H1 (cell line): ENCODE measurements around the gene WIPF3. TPM values are rescaled to one million over a fixed set of nuclear protein-coding genes. Genes with fewer than 3 reads are reported as not detected.

Experiments used
- CTCF ChIA-PET: fragments of 300-600 bp; sonication (Branson Sonifier 250); formaldehyde crosslinking; loops from one replicate; lab custom pipeline; 2021; ENCODE audit not compliant: partially characterized antibody; lab: Charles Lee
- POLR2A ChIA-PET: fragments of 300-600 bp; sonication (Branson Sonifier 250); formaldehyde crosslinking; loops from one replicate; lab custom pipeline; 2021; ENCODE audit warnings: inconsistent platforms; ENCODE audit not compliant: partially characterized antibody; lab: Charles Lee
- DNase-seq, 2 experiments: peaks; one replicate each; pipeline versions ENCODE4 v3.0.0 to v3.0.0-alpha.2; 2010 to 2022; ENCODE audit warnings: low spot score in 2 of 2, low read depth in 1 of 2, mixed read lengths in 1 of 2
- FAIRE-seq: peaks from 2 replicates; lab custom pipeline; 2011; peaks lifted over from hg19 to GRCh38; lab: Jason Lieb, UNC
- H2AFZ ChIP-seq: 2 replicates; pipeline ENCODE4 v1.8.1; 2012; ENCODE audit warnings: low read length, inconsistent platforms
- H2AK5ac ChIP-seq: 2 replicates; pipeline ENCODE4 v1.6.1; 2013; ENCODE audit warnings: low read depth, low read length
- H2BK120ac ChIP-seq: replicated peaks from 2 replicates; pipeline ENCODE3; 2013; ENCODE audit warnings: low read depth, low read length, inconsistent platforms
- H2BK12ac ChIP-seq: 2 replicates; pipeline ENCODE4 v1.6.1; 2013; ENCODE audit warnings: low read depth, low read length
- H2BK15ac ChIP-seq: 2 replicates; pipeline ENCODE4 v1.6.1; 2013; ENCODE audit warnings: low read length
- H2BK20ac ChIP-seq: 2 replicates; pipeline ENCODE4 v1.6.1; 2013; ENCODE audit warnings: low read length
- H2BK5ac ChIP-seq: 2 replicates; pipeline ENCODE4 v1.6.1; 2013; ENCODE audit warnings: low read depth, low read length
- H3K14ac ChIP-seq: 2 replicates; pipeline ENCODE4 v1.6.1; 2013; ENCODE audit warnings: inconsistent platforms; ENCODE audit not compliant: insufficient read length
- H3K18ac ChIP-seq: 2 replicates; pipeline ENCODE4 v1.6.1; 2013; ENCODE audit warnings: low read length; ENCODE audit errors: extremely low read depth
- H3K23ac ChIP-seq: 2 replicates; pipeline ENCODE4 v1.6.1; 2013; ENCODE audit warnings: inconsistent platforms; ENCODE audit not compliant: insufficient read length
- H3K23me2 ChIP-seq: 2 replicates; pipeline ENCODE4 v1.6.1; 2013; ENCODE audit warnings: low read depth, low read length
- H3K27ac ChIP-seq: 2 replicates; pipeline ENCODE4 v1.6.1; 2011; ENCODE audit warnings: low read depth, low read length, inconsistent platforms
- H3K27me3 ChIP-seq, 4 experiments: replicated peaks in 1 of 4; 1 replicate in 1 of 4; 2 replicates in 3 of 4; pipeline versions ENCODE4 v1.6.1 to v1.8.1; 2011 to 2013; ENCODE audit warnings: low read length in 3 of 4, mild to moderate bottlenecking in 3 of 4, inconsistent platforms in 2 of 4, mixed read lengths in 2 of 4, moderate library complexity in 1 of 4; ENCODE audit not compliant: control insufficient read depth in 3 of 4, insufficient read depth in 3 of 4; ENCODE audit errors: extremely low read depth in 1 of 4
- H3K36me3 ChIP-seq, 4 experiments: 2 replicates each; pipeline versions ENCODE4 v1.6.1 to v1.8.1; 2011 to 2013; ENCODE audit warnings: mild to moderate bottlenecking in 4 of 4, low read length in 3 of 4, moderate library complexity in 2 of 4, control low read depth in 1 of 4, inconsistent platforms in 1 of 4; ENCODE audit not compliant: insufficient read depth in 4 of 4, control insufficient read depth in 2 of 4
- H3K4ac ChIP-seq: replicated peaks from 2 replicates; pipeline ENCODE3; 2013; ENCODE audit warnings: low read length, low read depth, mixed read lengths, inconsistent platforms; ENCODE audit not compliant: insufficient read length
- H3K4me1 ChIP-seq, 4 experiments: replicated peaks in 1 of 4; 1 replicate in 1 of 4; 2 replicates in 3 of 4; pipeline versions ENCODE4 v1.6.1 to v1.8.1; 2011 to 2013; ENCODE audit warnings: low read length in 3 of 4, inconsistent platforms in 2 of 4, mixed read lengths in 1 of 4; ENCODE audit not compliant: insufficient read depth in 4 of 4, control insufficient read depth in 3 of 4
- H3K4me2 ChIP-seq, 2 experiments: 2 replicates each; pipeline versions ENCODE4 v1.6.1 to v1.8.1; 2011 to 2013; ENCODE audit warnings: low read depth in 2 of 2, low read length in 2 of 2, control low read depth in 1 of 2, inconsistent platforms in 1 of 2, mild to moderate bottlenecking in 1 of 2; ENCODE audit not compliant: insufficient read depth in 1 of 2
- H3K4me3 ChIP-seq, 4 experiments: fragments of 200-600, 300-600 bp in 1 of 4; sonication (generic), shearing (Covaris generic), sonication (Bioruptor Twin) in 1 of 4; 2 replicates each; pipeline versions ENCODE4 v1.5.1 to v1.8.1; 2011 to 2016; ENCODE audit warnings: low read length in 4 of 4, low read depth in 3 of 4, control low read depth in 2 of 4, inconsistent platforms in 2 of 4, mild to moderate bottlenecking in 2 of 4, mixed read lengths in 1 of 4, moderate library complexity in 1 of 4; ENCODE audit not compliant: insufficient read depth in 2 of 4; ENCODE audit errors: extremely low read depth in 1 of 4
- H3K56ac ChIP-seq: replicated peaks from 2 replicates; pipeline ENCODE3; 2013; ENCODE audit warnings: low read depth, mild to moderate bottlenecking, mixed read lengths, low read length, inconsistent platforms; ENCODE audit not compliant: insufficient read length
- H3K79me1 ChIP-seq: 2 replicates; pipeline ENCODE4 v1.6.1; 2013; ENCODE audit warnings: low read depth, low read length, control low read depth
- H3K79me2 ChIP-seq, 2 experiments: 2 replicates each; pipeline versions ENCODE4 v1.6.1 to v1.8.1; 2012 to 2013; ENCODE audit warnings: low read length in 2 of 2, mild to moderate bottlenecking in 2 of 2, inconsistent platforms in 1 of 2; ENCODE audit not compliant: insufficient read depth in 2 of 2, control insufficient read depth in 1 of 2
- H3K9ac ChIP-seq, 4 experiments: replicated peaks in 1 of 4; 1 replicate in 1 of 4; 2 replicates in 3 of 4; pipeline versions ENCODE4 v1.6.1 to v1.8.1; 2011 to 2013; ENCODE audit warnings: low read depth in 3 of 4, low read length in 3 of 4, control low read depth in 2 of 4, mild to moderate bottlenecking in 2 of 4, moderate library complexity in 2 of 4, inconsistent platforms in 1 of 4; ENCODE audit errors: extremely low read depth in 1 of 4
- H3K9me3 ChIP-seq, 2 experiments: 2 replicates each; pipeline versions ENCODE4 v1.6.1 to v1.8.1; 2012 to 2013; ENCODE audit warnings: mild to moderate bottlenecking in 2 of 2, moderate library complexity in 2 of 2, control low read depth in 1 of 2, inconsistent platforms in 1 of 2, low read depth in 1 of 2, low read length in 1 of 2, mixed read lengths in 1 of 2; ENCODE audit not compliant: insufficient read depth in 2 of 2
- H4K20me1 ChIP-seq, 2 experiments: replicated peaks in 1 of 2; 2 replicates each; pipeline versions ENCODE3 to v1.8.1; 2011 to 2013; ENCODE audit warnings: inconsistent platforms in 2 of 2, low read length in 2 of 2, mild to moderate bottlenecking in 1 of 2; ENCODE audit not compliant: insufficient read depth in 2 of 2, control insufficient read depth in 1 of 2
- H4K5ac ChIP-seq: 2 replicates; pipeline ENCODE4 v1.6.1; 2013; ENCODE audit warnings: low read length, low read depth, mixed read lengths, inconsistent platforms; ENCODE audit not compliant: insufficient read length
- H4K8ac ChIP-seq: 2 replicates; pipeline ENCODE4 v1.8.0; 2013; ENCODE audit warnings: mild to moderate bottlenecking, moderate library complexity, low read length, inconsistent platforms; ENCODE audit not compliant: insufficient read depth; ENCODE audit errors: extremely low read depth
- H4K91ac ChIP-seq: replicated peaks from 2 replicates; pipeline ENCODE3; 2013; ENCODE audit warnings: low read length, mixed read lengths, inconsistent platforms; ENCODE audit not compliant: insufficient read length
- ATF2 ChIP-seq: IDR thresholded peaks from 2 replicates; pipeline ENCODE4 v1.6.1; 2012; ENCODE audit warnings: low read length, inconsistent platforms
- CBX8 ChIP-seq: fragments of 300-800, 300-1000 bp; sonication (generic); IDR thresholded peaks from 2 replicates; pipeline ENCODE4 v1.7.1; 2016; ENCODE audit warnings: low read depth, low read length, borderline replicate concordance
- CEBPB ChIP-seq: IDR thresholded peaks from 2 replicates; pipeline ENCODE4 v1.6.1; 2012; ENCODE audit warnings: low read depth, low read length
- CREB1 ChIP-seq: IDR thresholded peaks from 2 replicates; pipeline ENCODE4 v1.6.1; 2012; ENCODE audit warnings: inconsistent platforms
- CTBP2 ChIP-seq: IDR thresholded peaks from 2 replicates; pipeline ENCODE4 v1.7.0; 2011; ENCODE audit warnings: borderline replicate concordance, mild to moderate bottlenecking, moderate library complexity, mixed read lengths, low read length; ENCODE audit not compliant: insufficient read depth, insufficient read length
- MAFK ChIP-seq: IDR thresholded peaks from 2 replicates; pipeline ENCODE4 v1.6.1; 2012; ENCODE audit warnings: low read depth, mild to moderate bottlenecking, improper control_type of control experiment, low read length
- RFX5 ChIP-seq: IDR thresholded peaks from 2 replicates; pipeline ENCODE4 v1.6.1; 2011; ENCODE audit warnings: low read depth, low read length, improper control_type of control experiment, borderline replicate concordance
- SAP30 ChIP-seq: fragments of 300-600 bp; sonication (generic); IDR thresholded peaks from 2 replicates; pipeline ENCODE4 v1.7.1; 2012; ENCODE audit warnings: low read length, moderate library complexity, mild to moderate bottlenecking, inconsistent platforms; ENCODE audit not compliant: insufficient read depth, insufficient replicate concordance
- SIRT6 ChIP-seq: IDR thresholded peaks from one replicate; pipeline ENCODE4 v1.7.1; 2012; ENCODE audit warnings: low read length, inconsistent platforms
- USF2 ChIP-seq: IDR thresholded peaks from 2 replicates; pipeline ENCODE4 v1.6.1; 2011; ENCODE audit warnings: low read length, improper control_type of control experiment
- WGBS, 2 experiments: shearing (Covaris generic) in 1 of 2; methylation state at CpG; one replicate each; pipeline versions ENCODE4 v1.1.6 to v1.1.7; 2013 to 2015; ENCODE audit warnings: low lambda C conversion rate in 2 of 2, mixed read lengths in 2 of 2, inconsistent platforms in 1 of 2, low coverage in 1 of 2, missing lambda C conversion rate in 1 of 2; ENCODE audit not compliant: insufficient replicate concordance in 2 of 2, insufficient coverage in 1 of 2, insufficient read length in 1 of 2; ENCODE audit errors: extremely low coverage in 1 of 2, missing lambda C conversion rate in 1 of 2; 5-methylcytosine and 5-hydroxymethylcytosine counted together
- polyA plus RNA-seq, 7 experiments: library from polyadenylated mRNA; depleted of rRNA in 3 of 7; stranded (reverse) in 5 of 7; unstranded in 2 of 7; fragments of >200 nt in 5 of 7; fragments of 200-250 nt in 2 of 7; gene quantifications; 1 replicate in 5 of 7; 2 replicates in 1 of 7; 4 replicates in 1 of 7; pipeline versions ENCODE4 v1.2.1 to v1.2.3, GENCODE V29; 2011 to 2013; ENCODE audit warnings: missing spikeins in 2 of 7, mixed read lengths in 2 of 7
- total RNA-seq: library from RNA; stranded (reverse); fragmentation: NEBNext Ultra II Directional; extraction: Animal tissue kit (Norgen Biotek cat#: 25700); gene quantifications from 2 replicates; pipeline ENCODE4 v1.2.1, GENCODE V29; 2021

WIPF3 gene
- total and polyA plus RNA-seq, 2 of the 8 experiments (the other 6 are each of a cell fraction or from before 2014, with no cell fraction given) = 5.0 to 12.1 TPM

DNA sequence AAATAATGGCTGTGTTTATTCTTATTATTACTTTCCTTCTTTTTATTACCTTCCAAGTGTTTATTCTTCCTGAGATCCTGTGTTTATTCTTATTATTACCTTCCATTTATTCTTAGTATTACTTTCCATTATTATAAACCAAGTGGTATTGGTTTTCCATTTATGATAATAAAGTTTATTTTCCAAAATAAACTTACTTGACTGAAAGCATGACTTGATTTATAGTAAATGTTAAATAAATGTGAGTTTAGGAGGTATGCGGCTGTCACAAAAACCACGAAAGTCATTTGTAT lies 20.2 kb downstream of the WIPF3 start:
- Histone ChIP-seq H2BK15ac (no peak overlapping the region), H3K56ac (no peak overlapping the region), H2AFZ (no peak overlapping the region), H3K27me3 (no peaks in the 10 kb centered on the region), H3K18ac (no peak overlapping the region), H3K4me2 (peak overlapping the region in 1 of 2 experiments; percentile 32; a peak in 1 of 4 replicates), H3K23me2 (no peaks in the 10 kb centered on the region), H2BK20ac (no peak overlapping the region), H2BK5ac (no peak overlapping the region), H4K91ac (no peak overlapping the region), H3K4ac (no peak overlapping the region), H3K27ac (no peak overlapping the region), H3K9ac (no peak overlapping the region), H3K23ac (no peak overlapping the region), H2BK120ac (no peak overlapping the region), H4K5ac (no peak overlapping the region), H4K20me1 (no peaks in the 10 kb centered on the region), H3K36me3 (no peaks in the 10 kb centered on the region), H3K4me1 (peaks cover 0 to 7% (median 5%) of the 10 kb centered on the region in 4 experiments; a peak in 5 of 7 replicates), H3K9me3 (no peaks in the 10 kb centered on the region), H2AK5ac (no peak overlapping the region), H3K79me2 (no peaks in the 10 kb centered on the region), H3K79me1 (no peaks in the 10 kb centered on the region), H3K14ac (no peak overlapping the region), H3K4me3 (no peak overlapping the region), H4K8ac (no peak overlapping the region), H2BK12ac (no peak overlapping the region)
- FAIRE-seq (no peak), DNase-seq (no peak)
- ChIA-PET POLR2A (no interaction called here), CTCF (no interaction called here)
- 90% methylated on average over 2 of the region's 2 CpGs; no CpG with 5 or more reads in 1 of the 2 experiments for WGBS, 2 experiments
- TF ChIP-seq CTBP2 = no peak
- TF ChIP-seq ATF2 = no peak
- TF ChIP-seq RFX5 = no peak
- TF ChIP-seq SIRT6 = no peak
- TF ChIP-seq SAP30 = no peak
- TF ChIP-seq USF2 = no peak
- TF ChIP-seq CEBPB = no peak
- TF ChIP-seq MAFK = no peak
- no peak for TF ChIP-seq CREB1
- TF ChIP-seq CBX8 = no peak
